H9 (cell line): ENCODE measurements around the gene ADAMTS17. TPM values are rescaled to one million over a fixed set of nuclear protein-coding genes. Genes with fewer than 3 reads are reported as not detected.

Experiments
- DNase-seq: peaks from one replicate; pipeline ENCODE4 v3.0.0-alpha.2; 2017
- H2AFZ ChIP-seq: one replicate; pipeline ENCODE4 v1.6.1; 2013; ENCODE audit warnings: mild to moderate bottlenecking, low read length, control low read depth, moderate library complexity
- H2AK5ac ChIP-seq: 2 replicates; pipeline ENCODE4 v1.6.1; 2013; ENCODE audit warnings: low read length, control low read depth, mixed read lengths; ENCODE audit not compliant: insufficient read length
- H2BK120ac ChIP-seq: one replicate; pipeline ENCODE4 v1.6.1; 2013; ENCODE audit warnings: low read depth, mild to moderate bottlenecking, low read length, control low read depth, inconsistent platforms; ENCODE audit not compliant: poor library complexity, severe bottlenecking
- H2BK12ac ChIP-seq: 2 replicates; pipeline ENCODE4 v1.6.1; 2013; ENCODE audit warnings: low read length, control low read depth, mixed read lengths, low read depth; ENCODE audit not compliant: insufficient read length
- H2BK15ac ChIP-seq: 2 replicates; pipeline ENCODE4 v1.6.1; 2013; ENCODE audit warnings: low read depth, low read length, control low read depth
- H2BK20ac ChIP-seq: one replicate; pipeline ENCODE4 v1.6.1; 2013; ENCODE audit warnings: low read depth, mild to moderate bottlenecking, low read length, control low read depth, inconsistent platforms; ENCODE audit not compliant: poor library complexity, severe bottlenecking
- H2BK5ac ChIP-seq: 2 replicates; pipeline ENCODE4 v1.6.1; 2013; ENCODE audit warnings: low read length, control low read depth, mixed read lengths; ENCODE audit not compliant: insufficient read length
- H3K14ac ChIP-seq: 2 replicates; pipeline ENCODE4 v1.6.1; 2013; ENCODE audit warnings: low read length, control low read depth; ENCODE audit not compliant: insufficient read depth
- H3K18ac ChIP-seq: 2 replicates; pipeline ENCODE4 v1.6.1; 2013; ENCODE audit warnings: low read depth, mild to moderate bottlenecking, mixed read lengths, low read length, control low read depth; ENCODE audit not compliant: insufficient read length
- H3K23ac ChIP-seq: 2 replicates; pipeline ENCODE4 v1.6.1; 2013; ENCODE audit warnings: low read length, control low read depth, mixed read lengths, low read depth; ENCODE audit not compliant: insufficient read length
- H3K23me2 ChIP-seq: 2 replicates; pipeline ENCODE4 v1.6.1; 2013; ENCODE audit warnings: low read depth, mild to moderate bottlenecking, mixed read lengths, low read length, control low read depth; ENCODE audit not compliant: insufficient read length, poor library complexity, severe bottlenecking
- H3K27ac ChIP-seq: 2 replicates; pipeline ENCODE4 v1.5.1; 2013; ENCODE audit warnings: low read length, control low read depth, mixed read lengths, low read depth; ENCODE audit not compliant: insufficient read length
- H3K27me3 ChIP-seq: 2 replicates; pipeline ENCODE4 v1.6.1; 2013; ENCODE audit warnings: low read length, control low read depth, inconsistent platforms; ENCODE audit not compliant: insufficient read depth
- H3K4ac ChIP-seq: 2 replicates; pipeline ENCODE4 v1.6.1; 2013; ENCODE audit warnings: low read depth, mild to moderate bottlenecking, control low read depth, inconsistent platforms, low read length, moderate library complexity
- H3K4me1 ChIP-seq: 2 replicates; pipeline ENCODE4 v1.6.1; 2013; ENCODE audit warnings: low read length, control low read depth, inconsistent platforms; ENCODE audit not compliant: insufficient read depth
- H3K4me2 ChIP-seq: 2 replicates; pipeline ENCODE4 v1.6.1; 2013; ENCODE audit warnings: low read length, control low read depth, mixed read lengths; ENCODE audit not compliant: insufficient read length, insufficient read depth
- H3K56ac ChIP-seq: 2 replicates; pipeline ENCODE4 v1.6.1; 2013; ENCODE audit warnings: low read depth, mild to moderate bottlenecking, mixed read lengths, low read length, control low read depth; ENCODE audit not compliant: insufficient read length
- H3K79me1 ChIP-seq: 2 replicates; pipeline ENCODE4 v1.6.1; 2013; ENCODE audit warnings: low read depth, mild to moderate bottlenecking, moderate library complexity, low read length, control low read depth, inconsistent platforms; ENCODE audit not compliant: insufficient read depth, poor library complexity, severe bottlenecking
- H3K79me2 ChIP-seq: 2 replicates; pipeline ENCODE4 v1.6.1; 2013; ENCODE audit warnings: low read length, control low read depth, inconsistent platforms; ENCODE audit not compliant: insufficient read depth
- H3K9ac ChIP-seq: 2 replicates; pipeline ENCODE4 v1.6.1; 2013; ENCODE audit warnings: low read length, control low read depth, mixed read lengths; ENCODE audit not compliant: insufficient read length; ENCODE audit errors: extremely low read depth
- H3K9me3 ChIP-seq: one replicate; pipeline ENCODE4 v1.6.1; 2013; ENCODE audit warnings: low read depth, low read length, inconsistent platforms; ENCODE audit not compliant: control insufficient read depth
- H3T11ph ChIP-seq: one replicate; pipeline ENCODE4 v1.6.1; 2013; ENCODE audit warnings: mild to moderate bottlenecking, low read length, control low read depth, inconsistent platforms
- H4K20me1 ChIP-seq: one replicate; pipeline ENCODE4 v1.6.1; 2013; ENCODE audit not compliant: control insufficient read depth, insufficient read length, insufficient read depth
- H4K5ac ChIP-seq: 2 replicates; pipeline ENCODE4 v1.6.1; 2013; ENCODE audit warnings: low read depth, mild to moderate bottlenecking, mixed read lengths, low read length, control low read depth; ENCODE audit not compliant: insufficient read length
- H4K8ac ChIP-seq: replicated peaks from 2 replicates; pipeline ENCODE4 v1.6.1; 2013; ENCODE audit warnings: low read length, control low read depth, mixed read lengths, low read depth; ENCODE audit not compliant: insufficient read length
- H4K91ac ChIP-seq: 2 replicates; pipeline ENCODE4 v1.6.1; 2013; ENCODE audit warnings: low read depth, mild to moderate bottlenecking, moderate library complexity, mixed read lengths, low read length, control low read depth; ENCODE audit not compliant: insufficient read length
- H3K27ac Mint-ChIP-seq, 3 experiments: 2 replicates in 2 of 3; 3 replicates in 1 of 3; pipeline ENCODE4 v1.8.0; 2020 to 2021; ENCODE audit warnings: mixed read lengths in 3 of 3, mild to moderate bottlenecking in 1 of 3, moderate library complexity in 1 of 3
- H3K27me3 Mint-ChIP-seq: 2 replicates; pipeline ENCODE4 v1.8.0; 2021; ENCODE audit warnings: low read depth, mild to moderate bottlenecking, moderate library complexity, mixed read lengths
- H3K36me3 Mint-ChIP-seq, 3 experiments: 2 replicates in 2 of 3; 3 replicates in 1 of 3; pipeline ENCODE4 v1.8.0; 2020 to 2021; ENCODE audit warnings: low read depth in 3 of 3, mixed read lengths in 3 of 3; ENCODE audit not compliant: insufficient read depth in 1 of 3
- H3K4me1 Mint-ChIP-seq, 2 experiments: 2 replicates each; pipeline ENCODE4 v1.8.0; 2020; ENCODE audit warnings: mixed read lengths in 2 of 2
- H3K4me3 Mint-ChIP-seq, 2 experiments: 2 replicates in 1 of 2; 3 replicates in 1 of 2; pipeline ENCODE4 v1.8.0; 2020 to 2021; ENCODE audit warnings: mild to moderate bottlenecking in 2 of 2, mixed read lengths in 2 of 2, moderate library complexity in 1 of 2
- H3K9me3 Mint-ChIP-seq, 2 experiments: 2 replicates in 1 of 2; 3 replicates in 1 of 2; pipeline ENCODE4 v1.8.0; 2020; ENCODE audit warnings: mild to moderate bottlenecking in 2 of 2, mixed read lengths in 2 of 2, moderate library complexity in 1 of 2
- CTCF ChIP-seq: fragments of 200-600 bp; sonication (generic); conservative IDR thresholded peaks from 3 replicates; pipeline ENCODE4 v1.8.0; 2021; ENCODE audit warnings: antibody characterized with exemption, mild to moderate bottlenecking
- WGBS: extraction: QIAGEN DNeasy Blood & Tissue Kit; methylation state at CpG from one replicate; pipeline ENCODE4 v1.1.7; 2013; ENCODE audit warnings: missing lambda C conversion rate, low lambda C conversion rate, mixed read lengths; ENCODE audit not compliant: insufficient read length; ENCODE audit errors: extremely low coverage; 5-methylcytosine and 5-hydroxymethylcytosine counted together
- total RNA-seq: library from RNA; stranded (reverse); gene quantifications from 2 replicates; pipeline ENCODE4 v1.2.1, GENCODE V29; 2021

Gene ADAMTS17
- total RNA-seq, 1 experiment from 2014 or later, result 2.9 TPM

GRCh38 chr15:100156201-100156600 lies 185.6 kb downstream of the ADAMTS17 start:
- DNase-seq, result no peak
- H3K4me2 ChIP-seq, result no peak overlapping the region
- H2BK5ac ChIP-seq, result no peak overlapping the region
- H2BK12ac ChIP-seq, result no peak overlapping the region
- no peaks in the 10 kb centered on the region for H3K36me3 Mint-ChIP-seq
- no peak overlapping the region for H3K4ac ChIP-seq
- H3K27ac Mint-ChIP-seq, result no peak overlapping the region
- no peaks in the 10 kb centered on the region for H3K79me1 ChIP-seq
- H2BK120ac ChIP-seq, result no peak overlapping the region
- H3K27me3 Mint-ChIP-seq, result peaks cover 2% of the 10 kb centered on the region; the same call in 1 of the 2 replicates
- H4K8ac ChIP-seq, result no peak overlapping the region
- no CpG with 5 or more reads among the region's 6 CpGs for WGBS
- no peak overlapping the region for H3K9ac ChIP-seq
- no peak overlapping the region for H2AFZ ChIP-seq
- H3K4me1 Mint-ChIP-seq, result peaks cover 9 to 20% of the 10 kb centered on the region in 2 experiments; a peak in 2 of 4 replicates
- H3K79me2 ChIP-seq, result no peaks in the 10 kb centered on the region
- no peak overlapping the region for H2BK20ac ChIP-seq
- no peak overlapping the region for H3K56ac ChIP-seq
- no peaks in the 10 kb centered on the region for H4K20me1 ChIP-seq
- no peak overlapping the region for H3T11ph ChIP-seq
- H2BK15ac ChIP-seq, result no peak overlapping the region
- H3K18ac ChIP-seq, result no peak overlapping the region
- no peak overlapping the region for H4K91ac ChIP-seq
- no peaks in the 10 kb centered on the region for H3K4me1 ChIP-seq
- H3K27ac ChIP-seq, result no peak overlapping the region
- TF ChIP-seq CTCF, result no peak
- no peaks in the 10 kb centered on the region for H3K27me3 ChIP-seq
- no peak overlapping the region for H3K4me3 Mint-ChIP-seq
- no peaks in the 10 kb centered on the region for H3K23me2 ChIP-seq
- no peak overlapping the region for H4K5ac ChIP-seq
- H3K9me3 Mint-ChIP-seq, result no peaks in the 10 kb centered on the region
- H3K9me3 ChIP-seq, result no peaks in the 10 kb centered on the region
- H3K23ac ChIP-seq, result no peak overlapping the region
- no peak overlapping the region for H3K14ac ChIP-seq
- no peak overlapping the region for H2AK5ac ChIP-seq
